HS-27A (cell line): ENCODE measurements around the gene HSPA4L.
A peak's percentile ranks its signal among the peaks of the same experiment; 100 is the strongest.

Source experiments
- DNase-seq: peaks from one replicate; pipeline ENCODE4 v3.0.0-alpha.2; 2012; ENCODE audit warnings: low read depth, missing footprints

Gene HSPA4L

DNA sequence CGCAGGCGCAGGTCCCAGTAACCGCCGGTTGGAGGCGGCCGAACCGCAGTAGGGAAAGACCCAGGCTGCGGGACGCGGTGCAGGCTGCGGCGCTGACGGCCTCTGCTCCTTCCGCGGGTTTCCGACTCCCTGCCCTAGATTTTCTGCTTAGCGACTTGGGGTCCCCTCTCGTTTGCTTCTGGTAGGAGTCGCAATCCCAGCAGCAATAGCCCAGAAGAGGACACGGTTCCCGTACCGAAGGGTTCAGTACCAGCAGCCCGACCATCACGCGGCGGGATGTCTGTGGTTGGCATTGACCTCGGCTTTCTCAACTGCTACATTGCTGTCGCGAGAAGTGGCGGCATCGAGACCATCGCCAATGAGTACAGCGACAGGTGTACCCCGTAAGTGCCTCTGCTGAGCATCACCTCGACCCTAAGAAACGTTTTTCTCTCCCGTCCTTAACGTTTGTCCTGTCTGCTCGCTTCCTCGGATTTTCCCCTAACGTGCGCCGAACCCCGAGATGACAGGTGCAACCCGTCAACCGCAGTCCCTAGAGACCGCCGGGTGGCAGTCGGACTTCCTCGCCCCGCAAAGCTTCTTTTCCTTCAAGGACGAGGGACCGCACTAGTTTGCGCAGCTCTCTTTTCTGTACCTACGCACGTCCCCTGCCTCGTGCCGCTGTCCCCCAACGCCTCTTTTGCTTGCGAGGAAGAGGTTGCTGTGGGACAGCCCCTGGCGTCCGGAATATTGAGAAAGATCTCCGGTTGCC lies at the start of gene HSPA4L:
TSS of gene HSPA4L (plus strand) at position 48 of the 751 bp plus-strand sequence. CDS start at position 277, 229 bp downstream.
- DNase-seq: peak; percentile 49

DNA sequence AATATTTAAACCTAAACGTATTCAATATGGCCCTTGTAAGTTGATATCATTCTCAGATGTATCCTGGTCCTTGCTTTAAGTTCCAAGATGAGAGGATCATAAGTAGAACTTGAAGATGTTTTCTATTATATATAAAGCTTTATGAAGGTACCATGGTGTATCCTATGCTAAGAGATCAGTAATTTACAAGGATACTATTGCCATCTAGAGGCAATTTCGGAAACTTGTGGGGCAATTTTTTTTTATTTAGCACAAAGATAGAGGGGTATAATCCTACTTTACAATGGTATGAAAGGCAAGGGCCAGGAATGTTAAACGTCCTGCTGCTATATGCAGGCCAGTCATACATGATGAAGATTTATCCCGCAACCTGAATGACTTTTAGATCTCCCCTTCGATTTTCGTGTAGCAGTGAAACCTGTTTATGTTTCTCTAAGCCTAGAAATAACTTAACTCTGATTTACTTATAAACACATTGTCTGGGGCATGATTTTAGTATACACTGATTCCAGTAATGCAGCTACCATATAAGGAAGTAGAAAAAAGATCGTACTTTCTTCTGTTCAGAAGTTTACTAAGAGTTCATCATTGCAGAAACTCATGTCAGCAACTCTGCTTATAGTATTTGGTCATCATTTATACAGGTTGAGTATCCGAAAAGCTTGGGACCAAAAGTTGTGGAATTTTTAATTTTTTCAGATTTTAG lies 49.3 kb upstream of the HSPA4L start:
- peak; percentile 20 for DNase-seq

DNA sequence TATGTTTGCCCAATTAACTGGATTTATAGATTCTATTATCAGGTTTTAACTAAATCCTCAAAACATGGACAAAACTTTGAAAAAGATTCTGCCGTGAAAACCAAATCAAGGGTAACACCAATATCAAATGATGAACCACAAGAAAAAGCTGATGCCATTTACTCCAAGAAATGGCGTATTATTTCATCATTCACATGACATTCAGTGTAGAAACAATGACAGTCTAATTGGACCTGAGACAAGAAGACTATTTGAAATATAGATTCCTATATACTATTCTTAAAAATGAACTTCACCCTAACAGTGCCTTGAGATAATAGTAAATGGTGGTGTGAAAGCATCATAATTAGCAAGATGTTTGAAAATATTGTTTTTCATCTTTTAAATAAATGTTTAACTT lies 47.1 kb upstream of the HSPA4L start:
- no peak for DNase-seq

DNA sequence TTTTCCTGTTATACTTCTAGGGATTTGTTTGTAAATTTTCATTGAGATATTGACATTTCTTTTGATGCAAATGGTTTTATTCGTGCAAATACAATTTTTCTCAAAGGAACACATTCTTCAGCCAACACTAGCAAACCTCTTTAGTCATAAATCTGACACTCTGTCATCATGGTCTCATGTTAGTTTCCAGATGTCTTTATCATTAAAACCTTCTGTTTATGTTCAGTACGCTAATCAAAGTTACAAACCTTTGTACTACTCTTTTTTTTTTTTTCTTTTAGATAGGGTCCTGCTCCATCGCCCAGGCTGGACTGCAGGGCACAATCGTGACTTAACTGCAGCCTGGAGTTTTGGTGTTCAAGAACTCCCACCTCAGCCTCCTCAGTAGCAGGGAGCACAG lies 44.8 kb upstream of the HSPA4L start:
- no peak for DNase-seq

DNA sequence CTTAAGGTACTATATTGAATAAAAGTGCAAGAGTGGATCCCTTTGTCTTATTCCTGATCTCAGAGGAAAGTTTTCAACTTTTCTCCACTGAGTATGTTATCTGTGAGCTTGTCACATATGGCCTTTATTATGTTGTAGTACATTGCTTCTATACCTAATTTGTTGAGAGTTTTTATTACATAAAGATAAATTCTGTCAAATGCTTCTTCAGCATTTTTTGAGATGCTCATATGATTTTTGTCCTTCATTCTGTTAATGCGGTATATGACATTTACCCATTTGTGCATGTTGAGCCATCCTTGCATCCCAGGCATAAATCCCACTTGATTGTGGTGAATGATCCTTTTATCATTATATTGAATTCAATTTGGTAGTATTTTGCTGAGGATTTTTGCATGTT lies 40.9 kb upstream of the HSPA4L start:
- no peak for DNase-seq

DNA sequence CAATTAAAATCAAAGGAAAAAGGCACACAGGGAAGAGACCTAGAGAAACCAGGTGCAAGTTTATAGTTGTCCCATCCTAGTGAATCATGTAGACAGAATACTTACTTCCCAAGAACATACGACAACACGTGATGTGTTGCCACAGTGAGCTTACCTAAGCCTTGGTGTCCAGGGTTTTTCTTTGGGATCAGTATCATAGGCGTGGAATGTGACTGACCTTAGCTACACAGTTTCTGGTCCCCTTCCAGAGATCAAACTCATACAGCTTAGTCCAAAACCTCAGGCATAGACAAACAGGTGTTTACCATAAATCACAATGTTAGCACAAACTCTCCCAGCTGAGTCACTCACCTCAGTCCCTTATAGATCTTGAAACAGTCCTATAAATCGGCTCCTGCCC lies 34.2 kb upstream of the HSPA4L start:
- no peak for DNase-seq

DNA sequence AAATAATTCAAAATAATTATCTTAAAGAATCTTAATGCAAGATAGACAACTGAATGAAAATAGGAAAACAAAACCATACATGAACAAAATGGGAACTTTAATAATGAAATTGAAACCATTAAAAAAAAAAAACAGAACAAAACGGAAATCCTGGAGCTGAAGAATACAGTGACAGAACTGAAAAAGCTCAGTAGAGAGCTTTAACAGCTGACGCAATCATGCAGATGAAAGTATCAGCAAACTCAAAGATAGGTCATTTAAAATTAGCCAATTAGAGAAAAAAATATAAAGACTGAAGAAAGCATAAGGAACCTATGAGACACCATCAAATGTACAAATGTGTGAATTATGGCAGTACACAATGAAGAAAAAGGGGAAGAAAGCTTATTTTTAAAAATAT lies 33.2 kb upstream of the HSPA4L start:
- no peak for DNase-seq

DNA sequence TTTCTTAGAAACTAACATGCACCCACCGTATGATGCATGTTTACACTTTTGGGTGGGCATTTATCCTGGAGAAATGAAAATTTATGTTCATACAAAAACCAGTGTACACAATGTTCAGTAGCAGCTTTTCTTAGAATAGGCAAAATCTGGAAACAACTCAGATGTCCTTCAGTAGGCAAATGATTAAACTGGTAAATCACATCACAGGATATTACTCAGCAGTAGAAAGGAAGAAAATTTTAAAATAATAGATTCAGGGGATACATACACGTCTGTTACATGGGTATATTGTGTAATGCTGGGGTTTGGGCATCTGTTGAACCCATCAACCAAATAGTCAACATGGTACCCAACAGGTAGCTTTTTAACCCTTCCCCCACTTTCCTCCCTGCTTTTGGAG lies 25.2 kb upstream of the HSPA4L start:
- no peak for DNase-seq

DNA sequence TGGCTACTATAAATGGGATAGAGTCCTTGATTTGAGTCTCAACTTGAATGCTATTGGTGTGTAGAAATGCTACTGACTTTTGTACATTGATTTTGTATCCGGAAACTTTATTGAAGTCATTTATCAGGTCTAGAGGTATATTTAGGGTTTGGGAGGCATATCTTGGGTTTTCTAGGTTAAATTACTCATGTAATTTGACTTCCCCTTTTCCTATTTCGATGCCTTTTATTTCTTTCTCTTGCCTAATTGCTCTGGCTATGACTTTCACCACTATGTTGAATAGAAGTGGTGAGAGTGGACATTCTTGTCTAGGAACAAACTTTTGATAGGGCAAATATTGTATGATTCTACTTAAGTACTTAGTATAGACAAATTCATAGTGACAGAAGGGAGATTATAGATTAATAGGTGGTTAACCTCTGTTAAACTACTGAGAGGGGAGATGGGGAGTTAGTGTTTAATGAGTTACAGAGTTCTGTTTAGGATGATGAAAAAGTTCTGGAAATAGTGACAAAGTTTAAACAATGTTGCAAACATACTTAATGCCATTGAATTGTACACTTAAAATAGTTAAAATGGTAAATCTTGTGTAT lies 22.8 kb upstream of the HSPA4L start:
- DNase-seq: no peak

DNA sequence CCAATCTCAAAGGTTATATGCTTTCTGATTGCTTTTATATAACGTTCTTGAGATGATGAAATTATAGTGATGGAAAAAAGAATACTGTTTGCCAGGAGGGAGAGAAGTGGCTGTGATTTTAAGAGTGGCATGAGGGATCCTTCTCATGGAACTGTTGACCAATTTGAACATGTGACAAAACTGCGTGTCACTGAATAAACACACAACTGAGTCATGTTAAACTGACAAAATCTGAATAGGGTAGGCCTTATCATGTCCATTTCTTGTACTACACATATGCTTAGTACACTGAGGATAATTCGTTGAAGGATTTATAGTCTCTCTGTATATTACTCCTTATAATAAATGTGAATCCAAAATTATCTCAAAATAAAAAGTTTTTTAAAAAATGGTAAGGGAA lies 22.2 kb upstream of the HSPA4L start:
- DNase-seq: no peak

DNA sequence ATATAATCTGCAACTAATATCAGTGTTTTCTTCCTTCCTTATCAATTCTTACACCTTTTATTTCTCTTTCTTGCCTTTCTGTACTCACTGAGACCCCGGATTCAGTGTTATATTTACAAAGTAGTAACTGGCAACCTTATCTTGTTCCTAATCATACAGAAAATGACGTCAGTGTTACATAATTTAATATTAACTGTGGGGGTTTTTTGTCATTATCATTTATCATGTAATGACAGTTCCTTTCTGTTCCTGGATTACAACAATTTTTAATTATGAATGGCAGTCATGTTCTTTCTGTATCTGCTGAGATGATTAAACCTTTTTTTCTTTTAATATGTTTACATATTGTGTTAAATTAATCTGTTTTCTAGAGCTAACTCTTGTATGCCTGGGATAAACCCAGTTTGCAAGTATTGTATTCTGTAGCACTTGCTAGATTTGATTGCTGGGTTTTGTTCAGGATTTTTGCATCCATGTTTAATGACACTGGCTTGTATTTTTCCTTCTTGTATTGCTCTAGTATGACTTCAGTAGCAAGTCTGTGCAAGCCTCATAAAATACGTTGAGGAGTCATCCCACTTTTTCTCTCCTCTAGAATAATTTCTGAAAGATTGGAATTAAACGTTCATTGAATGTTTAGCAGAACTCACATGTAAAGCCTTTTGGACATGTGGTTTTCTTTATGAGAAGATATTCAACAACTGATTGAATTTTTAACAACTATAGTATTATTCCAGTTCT lies 10.4 kb upstream of the HSPA4L start:
- no peak for DNase-seq

DNA sequence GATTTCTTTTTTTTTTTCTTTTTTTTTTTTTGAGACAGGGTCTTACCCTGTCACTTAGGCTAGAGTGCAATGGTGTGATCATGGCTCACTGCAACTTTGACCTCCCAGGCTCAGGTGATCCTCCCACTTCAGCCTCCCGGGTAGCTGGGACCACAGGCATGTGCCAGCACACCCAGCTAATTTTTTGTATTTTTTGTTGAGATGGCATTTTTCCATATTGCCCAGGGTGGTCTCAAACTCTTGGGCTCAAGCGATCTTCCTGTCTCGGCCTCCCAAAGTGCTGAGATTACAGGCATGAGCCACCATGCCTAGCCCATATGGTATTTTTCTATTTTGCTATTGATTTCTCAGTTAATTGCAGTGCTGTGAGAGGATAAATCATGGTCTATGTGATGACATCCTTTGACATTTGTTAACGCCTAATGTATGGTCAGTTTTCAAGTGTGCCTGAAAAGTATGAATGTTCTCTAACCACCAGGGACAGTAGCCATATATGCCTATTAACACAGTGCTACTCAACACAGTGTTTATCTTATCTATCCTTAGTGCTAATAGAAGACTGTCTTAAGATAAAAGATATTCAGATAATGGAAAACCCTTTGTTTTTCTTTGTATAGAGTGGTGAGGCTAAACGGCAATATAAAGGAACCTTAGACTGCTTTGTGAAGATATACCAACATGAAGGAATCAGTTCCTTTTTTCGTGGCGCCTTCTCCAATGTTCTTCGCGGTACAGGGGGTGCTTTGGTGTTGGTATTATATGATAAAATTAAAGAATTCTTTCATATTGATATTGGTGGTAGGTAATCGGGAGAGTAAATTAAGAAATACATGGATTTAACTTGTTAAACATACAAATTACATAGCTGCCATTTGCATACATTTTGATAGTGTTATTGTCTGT lies 9.1 kb upstream of the HSPA4L start:
- DNase-seq: no peak

DNA sequence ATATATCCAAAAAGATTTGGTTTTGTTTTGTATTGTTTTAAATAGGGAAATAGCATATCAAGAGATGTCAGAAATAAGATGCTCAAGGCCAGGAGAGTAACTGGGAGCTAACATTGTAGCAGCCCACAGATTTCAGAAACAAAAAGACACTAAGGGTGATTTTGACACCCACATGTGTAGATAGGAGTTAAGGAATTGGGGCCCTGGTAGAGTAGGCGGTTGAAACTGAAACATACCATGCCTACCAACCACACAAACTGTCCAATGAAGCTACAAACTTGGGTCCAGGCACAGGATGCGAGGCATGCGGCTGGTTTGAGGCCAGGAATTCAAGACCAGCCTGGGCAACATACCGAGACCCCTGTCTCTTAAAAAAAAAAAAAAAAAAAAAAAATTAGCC lies 6.3 kb upstream of the HSPA4L start:
- no peak for DNase-seq

DNA sequence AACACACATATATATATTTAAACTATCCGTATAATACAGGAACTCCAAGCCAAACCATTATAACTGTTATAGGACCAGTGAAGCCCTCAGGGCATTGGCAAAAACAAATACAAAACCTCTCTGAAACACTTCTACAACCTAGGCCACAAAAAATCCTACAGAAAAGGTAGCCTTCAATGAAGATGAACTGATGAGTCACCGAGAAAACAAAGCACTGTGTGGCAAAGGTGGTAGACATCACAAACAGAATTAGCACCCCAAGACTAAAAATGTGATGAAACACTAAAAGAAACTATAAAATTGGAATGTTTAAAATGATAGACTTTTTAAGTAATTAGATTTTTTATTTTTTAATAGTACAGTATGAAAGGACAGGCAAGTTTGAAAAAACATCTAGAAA lies 5.5 kb upstream of the HSPA4L start:
- DNase-seq: no peak

DNA sequence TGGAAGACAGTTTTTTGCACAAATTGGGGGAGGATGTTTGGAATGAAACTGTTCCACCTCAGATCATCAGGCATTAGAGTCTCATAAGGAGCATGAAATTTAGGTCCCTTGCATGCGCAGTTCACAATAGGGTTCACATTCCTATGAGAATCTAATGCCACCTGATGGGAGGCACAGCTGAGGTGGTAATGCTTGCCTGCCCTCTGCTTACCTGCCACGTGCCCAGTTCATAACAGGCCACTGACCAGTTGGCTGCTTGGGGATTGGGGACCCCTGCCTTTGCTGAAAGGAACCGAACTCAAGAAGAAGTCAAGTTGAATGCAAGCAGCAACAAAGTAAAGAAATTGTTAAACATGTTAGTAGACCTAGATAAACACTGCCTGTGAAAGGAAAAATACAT lies 4.6 kb upstream of the HSPA4L start:
- no peak for DNase-seq

DNA sequence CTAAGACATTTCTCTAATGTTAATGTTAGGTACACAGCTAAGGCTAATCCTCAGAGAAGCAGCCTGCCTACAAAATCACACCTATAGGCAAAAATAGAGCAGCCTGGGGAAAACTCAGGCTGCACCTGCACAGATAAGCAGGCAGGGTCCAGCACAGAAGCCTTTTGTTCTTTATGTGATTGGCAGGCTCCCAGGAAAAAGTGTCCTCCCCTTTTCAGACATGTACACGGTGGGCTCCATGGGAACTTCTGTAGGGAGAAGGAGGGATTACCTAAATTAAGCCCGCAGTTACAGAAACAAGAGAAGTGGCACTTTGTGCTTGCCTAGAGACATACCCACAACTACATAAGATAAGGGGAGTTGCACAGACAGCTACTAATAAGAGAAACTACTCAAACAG lies 4.0 kb upstream of the HSPA4L start:
- no peak for DNase-seq

DNA sequence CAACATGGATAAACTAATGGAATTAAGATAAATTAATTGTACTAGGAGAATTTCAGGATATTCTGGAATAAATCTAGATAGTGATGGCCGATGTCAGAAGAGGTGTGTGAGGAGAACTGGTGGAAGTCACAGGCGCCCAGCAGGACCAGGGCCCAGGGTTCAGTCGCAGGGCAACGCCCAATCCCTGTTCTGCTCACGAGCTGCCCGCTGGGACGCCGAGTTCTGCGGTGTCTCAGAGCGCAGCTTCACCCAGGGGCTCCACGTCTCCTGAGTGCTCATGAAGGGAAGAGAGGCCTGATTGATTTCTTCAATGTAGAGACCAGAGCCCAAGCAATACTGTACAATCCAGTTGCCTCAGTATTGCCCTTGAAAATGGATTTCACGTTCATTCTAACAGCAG lies 1.5 kb upstream of the HSPA4L start:
- no peak for DNase-seq

DNA sequence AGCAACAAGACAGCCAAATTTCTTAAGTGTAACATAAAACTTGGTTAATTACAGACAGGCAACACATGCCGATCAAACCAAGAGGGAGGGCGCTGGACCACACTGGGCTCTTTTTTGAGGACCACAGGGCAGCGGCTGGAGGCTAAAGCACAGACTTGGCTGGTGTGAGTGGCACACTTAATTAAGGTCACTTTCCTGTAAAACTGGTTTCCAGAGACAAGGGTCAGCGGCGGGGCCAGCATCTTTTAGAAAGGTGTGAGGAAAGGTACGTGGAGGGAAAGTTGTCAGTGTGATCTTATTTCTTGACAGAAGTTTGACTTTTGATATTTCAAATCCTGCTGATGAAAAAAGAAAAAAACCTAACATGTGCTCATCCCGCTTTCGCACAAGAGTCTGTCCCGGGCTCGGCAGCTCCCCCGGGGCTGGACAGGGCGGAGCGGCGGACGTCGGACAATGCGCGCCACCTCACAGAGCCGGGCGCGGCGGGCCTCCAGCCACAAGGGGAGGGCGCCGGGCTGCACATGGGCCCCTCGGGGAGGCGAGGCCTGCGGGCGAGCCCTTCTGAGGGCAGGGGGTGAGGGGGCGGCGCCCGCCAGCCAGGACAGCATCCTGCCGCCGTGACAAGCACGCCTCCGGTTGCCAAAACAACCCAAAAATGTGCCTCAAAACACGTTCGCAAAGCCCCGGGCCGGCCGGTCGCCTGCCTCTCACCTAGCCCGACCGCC lies 660 bp upstream of the HSPA4L start:
- peak; percentile 24 for DNase-seq

DNA sequence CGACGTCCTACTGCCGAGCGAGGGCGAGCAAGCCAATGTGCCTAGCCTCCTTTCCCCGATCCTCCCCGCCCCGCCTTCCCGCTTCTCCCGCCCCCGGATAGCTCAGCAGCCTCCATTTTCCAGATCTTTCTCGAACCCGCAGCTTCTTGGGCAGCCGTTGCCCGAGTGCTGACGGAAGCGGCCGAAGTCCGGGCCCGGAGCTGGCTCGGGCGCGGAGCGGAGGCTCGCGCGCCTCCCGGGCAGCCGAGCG lies 172 bp upstream of the HSPA4L start:
- DNase-seq: no peak

DNA sequence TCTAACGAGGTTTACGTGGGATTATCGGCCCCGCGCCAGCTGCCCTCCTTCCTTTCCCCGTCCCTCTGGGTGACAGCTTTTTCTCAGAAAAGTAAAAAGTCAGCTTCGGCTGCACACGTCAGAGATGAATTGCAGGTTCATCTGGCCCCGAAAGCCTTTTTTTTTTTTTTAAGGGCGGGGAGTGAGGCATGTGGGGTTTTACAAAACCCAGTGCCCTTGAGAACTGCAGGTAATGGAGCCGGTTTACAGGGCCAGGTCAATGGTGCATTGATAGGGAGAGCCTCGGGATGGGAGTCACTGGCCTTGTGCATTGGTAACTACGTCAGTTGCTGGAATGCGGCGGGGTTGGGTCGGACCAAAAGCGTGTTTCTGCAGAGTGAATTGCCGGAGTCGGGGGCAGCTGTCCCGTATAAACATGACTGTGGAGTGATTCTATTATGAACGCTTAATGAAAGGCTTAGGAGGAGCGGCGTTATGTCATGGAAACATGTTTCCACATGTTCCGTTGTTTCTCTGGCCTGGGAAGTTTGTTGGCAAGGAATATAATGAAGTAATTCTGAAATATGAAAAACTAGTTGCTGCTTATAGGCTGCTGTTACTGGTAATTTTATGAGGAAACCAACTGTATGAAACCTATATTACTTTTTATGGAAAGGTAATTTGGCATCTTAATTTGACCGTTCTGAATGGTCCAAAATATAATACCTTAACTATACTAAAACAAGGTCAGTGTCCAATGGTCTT lies 1.1 kb downstream of the HSPA4L start:
- no peak for DNase-seq
